Endothelial cell (in vitro differentiated cells): ENCODE data around the gene EZH1. TPM values are rescaled to one million over a fixed set of nuclear protein-coding genes. Genes with fewer than 3 reads are reported as not detected.

Source experiments
- DNase-seq: peaks from one replicate; pipeline ENCODE4 v3.0.0; 2021; ENCODE audit warnings: low spot score
- H3K27ac Mint-ChIP-seq: one replicate; pipeline ENCODE4 v1.8.0; 2021; ENCODE audit warnings: mixed read lengths, inconsistent platforms; ENCODE audit not compliant: unreplicated experiment
- H3K27me3 Mint-ChIP-seq: one replicate; pipeline ENCODE4 v1.8.0; 2021; ENCODE audit warnings: mild to moderate bottlenecking, moderate library complexity, mixed read lengths, inconsistent platforms; ENCODE audit not compliant: unreplicated experiment
- H3K36me3 Mint-ChIP-seq: one replicate; pipeline ENCODE4 v1.8.0; 2021; ENCODE audit warnings: mild to moderate bottlenecking, low read depth, mixed read lengths, inconsistent platforms; ENCODE audit not compliant: unreplicated experiment
- H3K4me1 Mint-ChIP-seq: one replicate; pipeline ENCODE4 v1.8.0; 2021; ENCODE audit warnings: mild to moderate bottlenecking, mixed read lengths, inconsistent platforms; ENCODE audit not compliant: unreplicated experiment
- H3K4me3 Mint-ChIP-seq: one replicate; pipeline ENCODE4 v1.8.0; 2021; ENCODE audit warnings: mild to moderate bottlenecking, mixed read lengths, inconsistent platforms; ENCODE audit not compliant: unreplicated experiment
- H3K9me3 Mint-ChIP-seq: one replicate; pipeline ENCODE4 v1.8.0; 2021; ENCODE audit warnings: mixed read lengths, inconsistent platforms; ENCODE audit not compliant: unreplicated experiment
- microRNA-seq: library from miRNA; unstranded; fragments of <30 nt; microRNA quantifications from one replicate; pipeline ENCODE4, GENCODE V29; 2020; ENCODE audit not compliant: unreplicated experiment
- total RNA-seq: library from RNA; stranded (reverse); fragmentation: NEBNext Ultra II Directional; extraction: Animal tissue kit (Norgen Biotek cat#: 25700); gene quantifications from one replicate; pipeline ENCODE4 v1.2.1, GENCODE V29; 2021; ENCODE audit not compliant: unreplicated experiment
- TF ChIP-seq, protein P1 (sequence below): fragments of 200-600 bp; sonication (generic); IDR thresholded peaks from one replicate; pipeline ENCODE4 v1.5.0; 2021; ENCODE audit warnings: antibody characterized with exemption; ENCODE audit not compliant: unreplicated experiment

EZH1 gene
- total RNA-seq, 1 donor from 2014 or later: 31.7 TPM

DNA sequence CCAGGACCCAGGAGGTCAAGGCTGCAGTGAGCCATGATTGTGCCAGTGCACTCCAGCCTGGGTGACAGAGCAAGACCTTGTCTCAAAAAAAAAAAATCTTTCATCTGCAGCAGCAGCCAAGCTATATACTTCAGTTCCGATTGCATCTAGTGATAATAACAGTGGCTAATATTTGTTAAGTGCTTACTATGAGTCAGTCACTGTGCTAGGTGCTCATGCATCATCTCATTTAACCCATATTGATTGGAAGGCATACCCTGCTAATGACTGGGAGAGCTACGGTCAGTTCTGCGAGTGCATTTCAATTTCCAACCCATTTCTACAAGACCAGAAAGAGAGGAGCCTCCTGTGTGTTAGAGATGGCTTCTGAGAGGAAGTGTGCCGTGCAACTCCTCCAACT, 93.4 kb downstream of the EZH1 start:
- H3K36me3 Mint-ChIP-seq: no peaks in the 10 kb centered on the region
- H3K4me1 Mint-ChIP-seq: peaks cover 7% of the 10 kb centered on the region
- TF ChIP-seq, protein P1, sequence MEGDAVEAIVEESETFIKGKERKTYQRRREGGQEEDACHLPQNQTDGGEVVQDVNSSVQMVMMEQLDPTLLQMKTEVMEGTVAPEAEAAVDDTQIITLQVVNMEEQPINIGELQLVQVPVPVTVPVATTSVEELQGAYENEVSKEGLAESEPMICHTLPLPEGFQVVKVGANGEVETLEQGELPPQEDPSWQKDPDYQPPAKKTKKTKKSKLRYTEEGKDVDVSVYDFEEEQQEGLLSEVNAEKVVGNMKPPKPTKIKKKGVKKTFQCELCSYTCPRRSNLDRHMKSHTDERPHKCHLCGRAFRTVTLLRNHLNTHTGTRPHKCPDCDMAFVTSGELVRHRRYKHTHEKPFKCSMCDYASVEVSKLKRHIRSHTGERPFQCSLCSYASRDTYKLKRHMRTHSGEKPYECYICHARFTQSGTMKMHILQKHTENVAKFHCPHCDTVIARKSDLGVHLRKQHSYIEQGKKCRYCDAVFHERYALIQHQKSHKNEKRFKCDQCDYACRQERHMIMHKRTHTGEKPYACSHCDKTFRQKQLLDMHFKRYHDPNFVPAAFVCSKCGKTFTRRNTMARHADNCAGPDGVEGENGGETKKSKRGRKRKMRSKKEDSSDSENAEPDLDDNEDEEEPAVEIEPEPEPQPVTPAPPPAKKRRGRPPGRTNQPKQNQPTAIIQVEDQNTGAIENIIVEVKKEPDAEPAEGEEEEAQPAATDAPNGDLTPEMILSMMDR: no peak
- H3K9me3 Mint-ChIP-seq: no peaks in the 10 kb centered on the region
- H3K27ac Mint-ChIP-seq: no peak overlapping the region
- no peak for DNase-seq
- H3K4me3 Mint-ChIP-seq: no peak overlapping the region
- peaks cover 3% of the 10 kb centered on the region for H3K27me3 Mint-ChIP-seq

Small RNA genes lying within 50 kb of the gene (microRNA-seq; reads per million reads assigned to microRNA genes)
- 1.2 reads per million, percentile 17 among the genes with 10 or more reads in this experiment for gene MIR6780A

Other genes starting within 250 kb of the EZH1 start
- gene NAGLU, start 208.8 kb downstream of the EZH1 start, total RNA-seq: 24.2 TPM
- gene HSD17B1, start 192.1 kb downstream of the EZH1 start, total RNA-seq: 0.64 TPM
- 66.3 TPM for gene COASY, start 182.9 kb downstream of the EZH1 start, total RNA-seq
- gene MLX, start 177.9 kb downstream of the EZH1 start, total RNA-seq: 45.9 TPM
- gene PSMC3IP, start 167.3 kb downstream of the EZH1 start, total RNA-seq: 8.0 TPM
- 92.1 TPM for gene RETREG3, start 135.7 kb downstream of the EZH1 start, total RNA-seq
- 54.5 TPM for gene TUBG1, start 135.4 kb downstream of the EZH1 start, total RNA-seq
- 19.7 TPM for gene TUBG2, start 85.8 kb downstream of the EZH1 start, total RNA-seq
- gene PLEKHH3, start 68.0 kb downstream of the EZH1 start, total RNA-seq: 25.2 TPM
- 1.2 TPM for gene CCR10, start 63.2 kb downstream of the EZH1 start, total RNA-seq
- 8.9 TPM for gene CNTNAP1, start 62.5 kb downstream of the EZH1 start, total RNA-seq
- 630 TPM for gene RAMP2, start 16.2 kb upstream of the EZH1 start, total RNA-seq
- 39.4 TPM for gene VPS25, start 28.4 kb upstream of the EZH1 start, total RNA-seq
- gene WNK4, start 35.6 kb upstream of the EZH1 start, total RNA-seq: 8.9 TPM
- gene COA3, start 53.7 kb upstream of the EZH1 start, total RNA-seq: 60.3 TPM
- 0.59 TPM for gene CNTD1, start 53.8 kb upstream of the EZH1 start, total RNA-seq
- 66.4 TPM for gene BECN1, start 79.2 kb upstream of the EZH1 start, total RNA-seq
- gene PSME3, start 88.4 kb upstream of the EZH1 start, total RNA-seq: 128 TPM
- gene AOC2, start 99.5 kb upstream of the EZH1 start, total RNA-seq: 6.2 TPM
- gene AOC3, start 106.2 kb upstream of the EZH1 start, total RNA-seq: 36.5 TPM
- gene G6PC1, start 155.8 kb upstream of the EZH1 start, total RNA-seq: not detected
- gene AARSD1, start 219.4 kb upstream of the EZH1 start, total RNA-seq: 39.6 TPM
- 1.5 TPM for gene PTGES3L, start 235.0 kb upstream of the EZH1 start, total RNA-seq
- 12.2 TPM for gene RUNDC1, start 235.5 kb upstream of the EZH1 start, total RNA-seq